HepG2 (cell line): ENCODE data around the gene THRA. TPM values are rescaled to one million over a fixed set of nuclear protein-coding genes. Genes with fewer than 3 reads are reported as not detected.

Source experiments
- FIP1L1 ChIP-seq: fragments of 200-400 bp; formaldehyde crosslinking; IDR thresholded peaks from 2 replicates; pipeline ENCODE4 v1.6.1; 2018; ENCODE audit warnings: low read depth, mild to moderate bottlenecking, low read length, moderate library complexity, borderline replicate concordance; ENCODE audit not compliant: insufficient read depth
- GZF1 ChIP-seq: sonication (generic); formaldehyde crosslinking; IDR thresholded peaks from 2 replicates; pipeline ENCODE4 v1.5.1; 2020; ENCODE audit warnings: mild to moderate bottlenecking, missing genetic modification reagents
- HIC2 ChIP-seq: sonication (generic); formaldehyde crosslinking; IDR thresholded peaks from 2 replicates; pipeline ENCODE4 v1.9.0; 2022; ENCODE audit warnings: low read depth, missing genetic modification reagents
- HMG20A ChIP-seq: IDR thresholded peaks from 2 replicates; pipeline ENCODE4 v1.6.1; 2016; ENCODE audit warnings: borderline replicate concordance
- KLF9 ChIP-seq: IDR thresholded peaks from 2 replicates; pipeline ENCODE4 v1.6.1; 2016; ENCODE audit warnings: low read depth
- NPAS2 ChIP-seq: sonication (generic); formaldehyde crosslinking; IDR thresholded peaks from 2 replicates; pipeline ENCODE4 v1.8.0; 2022; ENCODE audit warnings: mild to moderate bottlenecking, missing genetic modification reagents, borderline replicate concordance
- NRL ChIP-seq: sonication (generic); formaldehyde crosslinking; IDR thresholded peaks from 2 replicates; pipeline ENCODE4 v1.5.0; 2020; ENCODE audit warnings: missing genetic modification reagents, mild to moderate bottlenecking, moderate library complexity, borderline replicate concordance
- RAD51 ChIP-seq: fragments of 450-650 bp; IDR thresholded peaks from 2 replicates; pipeline ENCODE4 v1.6.1; 2016; ENCODE audit warnings: borderline replicate concordance
- REL ChIP-seq: sonication (generic); formaldehyde crosslinking; conservative IDR thresholded peaks from 2 replicates; pipeline ENCODE4 v1.8.0; 2022; ENCODE audit warnings: mild to moderate bottlenecking, missing genetic modification reagents, moderate library complexity
- TBP ChIP-seq: sonication (generic); formaldehyde crosslinking; IDR thresholded peaks from 2 replicates; pipeline ENCODE4 v1.5.0; 2020; ENCODE audit warnings: missing genetic modification reagents
- ZNF280D ChIP-seq: sonication (generic); formaldehyde crosslinking; IDR thresholded peaks from 2 replicates; pipeline ENCODE4 v1.5.1; 2020; ENCODE audit warnings: mild to moderate bottlenecking, missing genetic modification reagents
- ZNF34 ChIP-seq: sonication (generic); formaldehyde crosslinking; IDR thresholded peaks from 2 replicates; pipeline ENCODE4 v1.4.0; 2020; ENCODE audit warnings: mild to moderate bottlenecking, missing genetic modification reagents, borderline replicate concordance
- ZNF407 ChIP-seq: sonication (generic); formaldehyde crosslinking; IDR thresholded peaks from one replicate; pipeline ENCODE4 v1.5.1; 2020; ENCODE audit warnings: mild to moderate bottlenecking, missing genetic modification reagents; ENCODE audit errors: not compliant biosample characterization
- ZNF460 ChIP-seq: sonication (generic); formaldehyde crosslinking; IDR thresholded peaks from 2 replicates; pipeline ENCODE4 v1.5.1; 2020; ENCODE audit warnings: missing genetic modification reagents, mild to moderate bottlenecking, borderline replicate concordance
- ZNF703 ChIP-seq: sonication (generic); formaldehyde crosslinking; IDR thresholded peaks from 2 replicates; pipeline ENCODE4 v1.5.1; 2020; ENCODE audit warnings: missing genetic modification reagents, mild to moderate bottlenecking, moderate library complexity, borderline replicate concordance
- polyA plus RNA-seq, 8 experiments: library from polyadenylated mRNA; depleted of rRNA in 3 of 8; stranded (reverse) in 7 of 8; unstranded in 1 of 8; fragments of >200 nt; fragmentation: Illumina TruSeq in 4 of 8; extraction: Trizol in 4 of 8; gene quantifications; 2 replicates each; pipeline versions ENCODE4 v1.2.1 to v1.2.3, GENCODE V29; 2011 to 2016; ENCODE audit warnings: low read depth in 4 of 8, missing spikeins in 1 of 8, mixed read lengths in 1 of 8; ENCODE audit not compliant: insufficient read depth in 1 of 8
- total RNA-seq, 5 experiments: library from RNA; depleted of rRNA; stranded (reverse); fragments of >200 nt; fragmentation: Illumina TruSeq; extraction: Trizol; gene quantifications; 2 replicates each; pipeline ENCODE4 v1.2.3, GENCODE V29; 2016; ENCODE audit warnings: low read depth in 1 of 5

Gene THRA
- total and polyA plus RNA-seq, 2 of the 13 experiments (the other 11 are each of a cell fraction or from before 2014, with no cell fraction given) = 8.0 to 9.9 TPM

- TF ChIP-seq NRL (CRISPR knock-in tag) (no peak; the same call in 1 of the 2 replicates), REL (CRISPR knock-in tag) (no peak; the same call in 1 of the 2 replicates), KLF9 (CRISPR knock-in tag) (no peak), TBP (CRISPR knock-in tag) (no peak), ZNF460 (CRISPR knock-in tag) (no peak), HIC2 (no peak), ZNF703 (CRISPR knock-in tag) (no peak), RAD51 (no peak), FIP1L1 (no peak), ZNF280D (CRISPR knock-in tag) (0 out of 2 replicates have a peak, but pooled peaks have one; percentile 62), ZNF34 (CRISPR knock-in tag) (no peak), HMG20A (CRISPR knock-in tag) (no peak), ZNF407 (no peak), GZF1 (CRISPR knock-in tag) (no peak), NPAS2 (CRISPR knock-in tag) (no peak)
Measured at GRCh38 chr17:40122999-40123810, 60.4 kb downstream of the THRA start (continued).
